Vagina (tissue), 2 donors: ENCODE measurements around the gene CACNA1C.

ENCODE experiments used
- CTCF ChIP-seq, 3 experiments: fragments of 450-650 bp in 2 of 3; fragments of 200-600 bp in 1 of 3; sonication (generic) in 1 of 3; IDR thresholded peaks; one replicate each; pipeline ENCODE4 v1.5.1; 2017 to 2019; ENCODE audit warnings: antibody characterized with exemption in 3 of 3, mild to moderate bottlenecking in 2 of 3, moderate library complexity in 2 of 3
- POLR2A ChIP-seq, 2 donors: fragments of 450-650 bp; IDR thresholded peaks; one replicate each; pipeline ENCODE4 v1.6.1; 2017; ENCODE audit warnings: antibody characterized with exemption in 2 of 2, mild to moderate bottlenecking in 2 of 2, moderate library complexity in 2 of 2
- POLR2AphosphoS5 ChIP-seq, 2 donors: sonication (generic); formaldehyde crosslinking; IDR thresholded peaks; one replicate each; pipeline ENCODE4 v1.9.0; 2017; ENCODE audit warnings: antibody characterized with exemption in 2 of 2, mild to moderate bottlenecking in 2 of 2, low read depth in 1 of 2; ENCODE audit not compliant: insufficient read depth in 1 of 2

- TF ChIP-seq POLR2AphosphoS5 (IDR thresholded peaks at IDR 0.05; ENCODE audit: insufficient read depth in 1 of 2, low read depth in 1 of 2): no peak
- TF ChIP-seq CTCF (IDR thresholded peaks at IDR 0.05): no peak
- TF ChIP-seq POLR2A (IDR thresholded peaks at IDR 0.05): no peak
Measured at GRCh38 chr12:2083008-2083407, 30.2 kb downstream of the CACNA1C start.
